OCI-LY7 (cell line): ENCODE measurements around the gene IQCK. TPM values are rescaled to one million over a fixed set of nuclear protein-coding genes. Genes with fewer than 3 reads are reported as not detected.

Source experiments
- BruUV-seq: library from RNA; stranded (reverse); fragments of 400-500 nt; replicated peaks from 2 replicates; lab custom pipeline; 2021; lab: Mats Ljungman, UMichigan
- CTCF ChIA-PET: fragments of 300-600 bp; sonication (Branson Sonifier 250); formaldehyde crosslinking; loops from one replicate; lab custom pipeline; 2022; ENCODE audit warnings: antibody characterized with exemption; ENCODE audit not compliant: unreplicated experiment; lab: Charles Lee
- POLR2A ChIA-PET: fragments of 300-600 bp; sonication (Branson Sonifier 250); formaldehyde crosslinking; loops from one replicate; lab custom pipeline; 2022; ENCODE audit warnings: antibody characterized with exemption; lab: Charles Lee
- DNase-seq: peaks from one replicate; pipeline ENCODE4 v3.0.0-alpha.2; 2015; ENCODE audit warnings: low spot score
- H2AFZ ChIP-seq: fragments of 200-600 bp; sonication (generic), shearing (Covaris generic); 2 replicates; pipeline ENCODE4 v1.6.1; 2014; ENCODE audit warnings: mild to moderate bottlenecking, antibody characterized with exemption, low read length, moderate library complexity
- H3K27ac ChIP-seq: fragments of 200-600 bp; sonication (generic); 2 replicates; pipeline ENCODE4 v1.5.1; 2014; ENCODE audit warnings: mixed run types, low read depth, mild to moderate bottlenecking, moderate library complexity, low read length, inconsistent platforms; ENCODE audit not compliant: poor library complexity, severe bottlenecking
- H3K36me3 ChIP-seq: fragments of 200-600 bp; sonication (generic); 2 replicates; pipeline ENCODE4 v1.6.1; 2014; ENCODE audit warnings: mild to moderate bottlenecking, antibody characterized with exemption, low read length, moderate library complexity, mixed read lengths; ENCODE audit not compliant: insufficient read depth
- H3K4me1 ChIP-seq: fragments of 200-600 bp; sonication (generic); 2 replicates; pipeline ENCODE4 v1.5.1; 2014; ENCODE audit warnings: mild to moderate bottlenecking, low read length; ENCODE audit not compliant: insufficient read depth, poor library complexity, severe bottlenecking
- H3K4me2 ChIP-seq: fragments of 200-600 bp; sonication (generic); 2 replicates; pipeline ENCODE4 v1.6.1; 2014; ENCODE audit warnings: mild to moderate bottlenecking, low read length
- H3K4me3 ChIP-seq: fragments of 200-600 bp; sonication (generic); 2 replicates; pipeline ENCODE4 v1.5.1; 2014; ENCODE audit warnings: mild to moderate bottlenecking, low read depth, low read length; ENCODE audit not compliant: poor library complexity, severe bottlenecking
- H3K79me2 ChIP-seq: fragments of 200-600 bp; sonication (generic); 2 replicates; pipeline ENCODE4 v1.6.1; 2016; ENCODE audit warnings: low read depth, mild to moderate bottlenecking, low read length, moderate library complexity, mixed read lengths; ENCODE audit not compliant: insufficient read depth
- H3K9me2 ChIP-seq: fragments of 200-600 bp; sonication (generic); 2 replicates; pipeline ENCODE4 v1.6.1; 2016; ENCODE audit warnings: mild to moderate bottlenecking, low read length, mixed read lengths; ENCODE audit not compliant: insufficient read depth
- H3K9me3 ChIP-seq: fragments of 200-600 bp; sonication (generic); 2 replicates; pipeline ENCODE4 v1.6.1; 2014; ENCODE audit warnings: mild to moderate bottlenecking, mixed run types, low read length, mixed read lengths
- H4K20me1 ChIP-seq: fragments of 200-600 bp; sonication (generic); 2 replicates; pipeline ENCODE4 v1.6.1; 2014; ENCODE audit warnings: mild to moderate bottlenecking, antibody characterized with exemption, low read length, moderate library complexity, mixed read lengths; ENCODE audit not compliant: insufficient read depth
- CTCF ChIP-seq: fragments of 200-600 bp; sonication (generic); conservative IDR thresholded peaks from 2 replicates; pipeline ENCODE4 v1.5.1; 2014; ENCODE audit warnings: mild to moderate bottlenecking, antibody characterized with exemption, low read length, moderate library complexity, mixed read lengths
- EZH2phosphoT487 ChIP-seq: fragments of 200-600 bp; sonication (generic); IDR thresholded peaks from 2 replicates; pipeline ENCODE4 v1.6.1; 2018; ENCODE audit warnings: low read depth, borderline replicate concordance, mild to moderate bottlenecking, mixed run types, antibody characterized with exemption, low read length, moderate library complexity, mixed read lengths
- intact Hi-C: fragments of 100-400 bp; cut with micrococcal nuclease; formaldehyde crosslinking; loops from one replicate; pipeline ENCODE4 v1.10.0; 2022; ENCODE audit not compliant: unreplicated experiment
- total RNA-seq, 2 experiments: library from RNA; depleted of rRNA in 1 of 2; stranded (reverse); fragments of >200 nt in 1 of 2; shearing (Covaris generic) in 1 of 2; gene quantifications; 2 replicates each; pipeline ENCODE4 v1.2.3, GENCODE V29; 2014 to 2022

Gene IQCK
- total RNA-seq, 2 experiments from 2014 or later, result 2.2 to 4.3 TPM

- TF ChIP-seq EZH2phosphoT487 (no peak), CTCF (no peak)
- H2AFZ ChIP-seq, result no peak overlapping the region
- no peak for DNase-seq
- H3K4me1 ChIP-seq, result no peaks in the 10 kb centered on the region
- no peak overlapping the region for H3K4me3 ChIP-seq
- no peaks in the 10 kb centered on the region for H3K9me3 ChIP-seq
- no TSS peak for BruUV-seq
- no peak overlapping the region for H3K4me2 ChIP-seq
- CTCF ChIA-PET, result no interaction called here
- no peaks in the 10 kb centered on the region for H3K9me2 ChIP-seq
- H3K36me3 ChIP-seq, result no peaks in the 10 kb centered on the region
- H4K20me1 ChIP-seq, result no peaks in the 10 kb centered on the region
- H3K27ac ChIP-seq, result no peak overlapping the region
- POLR2A ChIA-PET, result no interaction called here
- intact Hi-C loops, result no loop called here
- no peaks in the 10 kb centered on the region for H3K79me2 ChIP-seq
These were observed 53.7 kb downstream of the IQCK start for GRCh38 chr16:19771796-19772195.

GRCh38 chr16:19774024-19774423, 56.0 kb downstream of the IQCK start:
- H3K9me3 ChIP-seq, result no peaks in the 10 kb centered on the region
- H4K20me1 ChIP-seq, result no peaks in the 10 kb centered on the region
- no peak overlapping the region for H3K4me2 ChIP-seq
- no TSS peak for BruUV-seq
- no peak overlapping the region for H2AFZ ChIP-seq
- H3K4me1 ChIP-seq, result no peaks in the 10 kb centered on the region
- DNase-seq, result no peak
- no peaks in the 10 kb centered on the region for H3K79me2 ChIP-seq
- H3K36me3 ChIP-seq, result no peaks in the 10 kb centered on the region
- TF ChIP-seq EZH2phosphoT487 (no peak), CTCF (no peak)
- intact Hi-C loops, result no loop called here
- H3K27ac ChIP-seq, result no peak overlapping the region
- ChIA-PET POLR2A (interaction anchor here (0.6 kb wide), 1 partner anchor 1757 kb away, joined by 3 read pairs; no protein-coding TSS in a partner anchor), CTCF (no interaction called here)
- H3K4me3 ChIP-seq, result no peak overlapping the region
- no peaks in the 10 kb centered on the region for H3K9me2 ChIP-seq

- Histone ChIP-seq H3K4me3 (no peak overlapping the region), H3K9me3 (no peaks in the 10 kb centered on the region), H3K4me1 (no peaks in the 10 kb centered on the region), H3K27ac (no peak overlapping the region), H2AFZ (no peak overlapping the region), H4K20me1 (no peaks in the 10 kb centered on the region), H3K9me2 (no peaks in the 10 kb centered on the region), H3K36me3 (no peaks in the 10 kb centered on the region), H3K79me2 (no peaks in the 10 kb centered on the region), H3K4me2 (no peak overlapping the region)
- POLR2A ChIA-PET, result no interaction called here
- intact Hi-C loops, result no loop called here
- no TSS peak for BruUV-seq
- no peak for DNase-seq
- CTCF ChIA-PET, result no interaction called here
- TF ChIP-seq CTCF, result no peak
- no peak for TF ChIP-seq EZH2phosphoT487
These were observed 58.1 kb downstream of the IQCK start for GRCh38 chr16:19776147-19776546.
